Measurements from ENCODE around the gene AIRE.
"Not testable (repeated sequence)": the region's sequence is repeated elsewhere in the genome, so short reads cannot be mapped to it uniquely, and the experiment has no call there.

AIRE gene

DNA sequence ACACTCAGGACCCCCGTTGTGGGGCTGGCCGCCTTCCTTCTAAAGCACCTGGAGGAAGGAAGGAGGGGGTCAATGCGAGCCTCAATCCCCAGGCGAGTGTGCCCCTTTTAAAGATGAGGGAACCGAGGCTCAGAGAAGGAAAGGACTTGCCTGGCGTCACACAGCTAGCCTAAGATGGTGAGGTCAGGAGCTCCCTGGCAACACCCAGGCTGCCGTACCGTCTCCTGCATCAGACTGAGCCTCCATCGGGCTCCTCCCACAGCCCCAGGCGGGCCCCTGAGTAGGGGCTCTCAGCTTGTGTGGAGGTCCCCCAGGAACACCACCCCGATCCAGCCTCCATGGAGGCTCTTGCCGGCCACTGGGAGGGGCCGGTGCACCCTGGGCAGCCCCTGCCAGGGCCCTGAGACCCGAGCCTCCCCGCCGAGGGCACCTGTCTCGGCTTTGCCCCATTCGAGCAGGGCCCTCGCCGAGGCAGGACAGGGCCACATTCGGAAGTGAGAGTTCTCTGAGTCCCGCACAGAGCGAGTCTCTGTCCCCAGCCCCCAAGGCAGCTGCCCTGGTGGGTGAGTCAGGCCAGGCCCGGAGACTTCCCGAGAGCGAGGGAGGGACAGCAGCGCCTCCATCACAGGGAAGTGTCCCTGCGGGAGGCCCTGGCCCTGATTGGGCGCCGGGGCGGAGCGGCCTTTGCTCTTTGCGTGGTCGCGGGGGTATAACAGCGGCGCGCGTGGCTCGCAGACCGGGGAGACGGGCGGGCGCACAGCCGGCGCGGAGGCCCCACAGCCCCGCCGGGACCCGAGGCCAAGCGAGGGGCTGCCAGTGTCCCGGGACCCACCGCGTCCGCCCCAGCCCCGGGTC is at the start of gene AIRE:
TSS of gene AIRE (plus strand) at position 739 of the 855 bp plus-strand sequence. CDS start 131 bp downstream, outside the sequence.
- H3K4me3 ChIP-seq (ENCODE audit: low read depth, low read length): no peak within 1 kb of the TSS
- TF ChIP-seq, protein P1, sequence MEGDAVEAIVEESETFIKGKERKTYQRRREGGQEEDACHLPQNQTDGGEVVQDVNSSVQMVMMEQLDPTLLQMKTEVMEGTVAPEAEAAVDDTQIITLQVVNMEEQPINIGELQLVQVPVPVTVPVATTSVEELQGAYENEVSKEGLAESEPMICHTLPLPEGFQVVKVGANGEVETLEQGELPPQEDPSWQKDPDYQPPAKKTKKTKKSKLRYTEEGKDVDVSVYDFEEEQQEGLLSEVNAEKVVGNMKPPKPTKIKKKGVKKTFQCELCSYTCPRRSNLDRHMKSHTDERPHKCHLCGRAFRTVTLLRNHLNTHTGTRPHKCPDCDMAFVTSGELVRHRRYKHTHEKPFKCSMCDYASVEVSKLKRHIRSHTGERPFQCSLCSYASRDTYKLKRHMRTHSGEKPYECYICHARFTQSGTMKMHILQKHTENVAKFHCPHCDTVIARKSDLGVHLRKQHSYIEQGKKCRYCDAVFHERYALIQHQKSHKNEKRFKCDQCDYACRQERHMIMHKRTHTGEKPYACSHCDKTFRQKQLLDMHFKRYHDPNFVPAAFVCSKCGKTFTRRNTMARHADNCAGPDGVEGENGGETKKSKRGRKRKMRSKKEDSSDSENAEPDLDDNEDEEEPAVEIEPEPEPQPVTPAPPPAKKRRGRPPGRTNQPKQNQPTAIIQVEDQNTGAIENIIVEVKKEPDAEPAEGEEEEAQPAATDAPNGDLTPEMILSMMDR (IDR thresholded peaks at IDR 0.05; ENCODE audit: insufficient read depth, low read depth, low read length, missing control alignments): no peak
- DNase-seq (ENCODE audit: low read depth): no peak

GRCh38 chr21:44240353-44240752 is 45.3 kb upstream of the AIRE start:
- H3K4me3 ChIP-seq (ENCODE audit: low read depth, low read length); DNase-seq (ENCODE audit: low read depth): not testable (repeated sequence)

GRCh38 chr21:44240842-44241241 is 44.8 kb upstream of the AIRE start, which contains the start of gene ICOSLG:
TSS of gene ICOSLG (minus strand) at chr21:44240943. CDS start at chr21:44240817, 126 bp downstream.
- not testable (repeated sequence) for DNase-seq (ENCODE audit: low read depth); H3K4me3 ChIP-seq (ENCODE audit: low read depth, low read length)

DNA sequence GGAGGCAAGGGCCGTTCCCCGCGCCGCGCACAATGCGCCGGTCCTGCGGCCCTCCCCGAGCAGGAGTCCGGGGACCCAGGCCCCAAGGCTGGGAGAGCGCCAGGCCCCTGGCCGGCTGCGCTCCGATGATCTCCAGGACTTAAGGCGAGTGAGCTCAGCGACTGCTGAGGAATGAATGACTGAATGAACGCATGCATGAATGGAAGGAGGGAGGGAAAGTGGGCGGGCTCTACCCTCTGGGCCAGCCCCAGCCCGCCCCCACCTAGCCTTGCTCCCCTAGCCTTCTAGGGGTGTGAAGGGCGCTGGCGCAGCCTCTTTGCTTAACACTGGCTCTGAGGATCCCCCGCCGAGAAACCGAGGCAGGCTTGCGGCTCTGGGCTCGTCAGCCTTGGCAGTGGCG is 44.4 kb upstream of the AIRE start:
- H3K4me3 ChIP-seq (ENCODE audit: low read depth, low read length); DNase-seq (ENCODE audit: low read depth): not testable (repeated sequence)

DNA sequence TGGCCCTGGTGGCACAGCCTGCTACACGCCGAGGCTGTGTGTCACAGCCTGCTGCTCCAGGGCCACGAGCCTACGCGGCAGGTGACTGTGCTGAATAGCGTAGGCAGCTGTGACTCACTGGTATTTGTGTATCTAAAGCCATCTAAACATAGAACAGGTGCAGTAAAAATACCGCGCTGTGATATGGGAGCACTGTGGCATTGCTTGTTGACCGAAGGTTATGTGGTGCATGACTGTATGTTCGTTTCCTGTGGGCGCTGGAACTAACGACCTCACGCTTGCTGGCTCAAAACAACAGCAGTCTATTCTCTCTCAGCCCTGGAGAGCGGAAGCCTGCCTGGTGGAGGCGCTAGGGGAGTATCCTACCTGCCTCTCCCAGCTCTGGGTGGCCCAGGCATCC is 41.7 kb upstream of the AIRE start:
- not testable (repeated sequence) for H3K4me3 ChIP-seq (ENCODE audit: low read depth, low read length); DNase-seq (ENCODE audit: low read depth)

- H3K4me3 ChIP-seq (ENCODE audit: low read depth, low read length); DNase-seq (ENCODE audit: low read depth): not testable (repeated sequence)
Measured at GRCh38 chr21:44247904-44248303, 37.8 kb upstream of the AIRE start.

GRCh38 chr21:44249204-44250037 is 36.3 kb upstream of the AIRE start:
- H3K4me3 ChIP-seq (ENCODE audit: low read depth, low read length); DNase-seq (ENCODE audit: low read depth): not testable (repeated sequence)

DNA sequence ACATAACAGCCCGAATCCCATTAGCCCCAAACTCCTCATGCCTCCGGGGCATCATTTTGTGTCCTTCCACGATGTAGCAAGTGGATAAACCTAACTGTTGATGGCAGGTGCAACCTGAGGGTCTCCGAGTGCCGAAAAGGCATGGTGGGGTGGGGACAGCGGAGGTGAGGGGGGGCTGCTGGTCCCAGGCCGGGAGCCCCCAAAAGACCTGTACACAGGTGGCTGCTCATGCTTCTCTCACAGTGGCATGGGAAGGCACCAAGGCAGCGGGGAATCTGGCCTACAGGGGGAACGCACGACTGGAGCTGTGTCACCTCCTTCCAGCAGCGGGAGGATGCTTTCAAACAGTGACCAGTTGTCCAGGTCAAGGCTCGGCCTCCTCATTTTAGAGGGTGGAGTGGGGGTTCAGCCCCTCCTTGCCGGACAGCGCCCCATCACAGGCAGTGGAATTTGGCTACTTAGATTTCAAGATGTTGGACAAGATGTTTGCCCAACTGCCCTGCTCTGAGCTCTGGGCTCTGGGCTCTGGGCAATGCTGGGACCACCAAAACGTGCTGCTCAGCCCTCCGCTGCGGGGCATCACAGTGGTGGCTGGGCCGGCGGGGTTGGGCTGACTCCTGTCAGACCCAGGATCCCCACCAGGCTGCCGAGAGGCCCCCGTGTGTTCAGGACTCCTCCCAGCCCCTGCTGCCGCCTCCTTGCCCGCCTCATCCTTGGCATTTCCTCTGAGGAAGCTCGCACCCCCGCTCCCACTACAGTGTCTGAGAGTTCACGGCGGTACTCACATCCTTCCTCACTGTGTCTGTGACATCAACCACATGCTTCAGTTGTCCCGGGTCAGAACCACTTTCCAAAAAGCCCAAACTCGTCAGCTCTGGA is 31.6 kb upstream of the AIRE start:
- no peak for DNase-seq (ENCODE audit: low read depth)

GRCh38 chr21:44255511-44255981 is 30.1 kb upstream of the AIRE start:
- H3K4me3 ChIP-seq (ENCODE audit: low read depth, low read length): no peak overlapping the region
- no peak for DNase-seq (ENCODE audit: low read depth)
- TF ChIP-seq, protein P1 (IDR thresholded peaks at IDR 0.05; ENCODE audit: insufficient read depth, low read depth, low read length, missing control alignments): no peak

More for the DNA sequence above, 31.6 kb upstream of the AIRE start:
- no peak overlapping the region for H3K4me3 ChIP-seq (ENCODE audit: low read depth, low read length)
- TF ChIP-seq, protein P1 (IDR thresholded peaks at IDR 0.05; ENCODE audit: insufficient read depth, low read depth, low read length, missing control alignments): no peak
